ENCODE measurements around the gene PRSS56. TPM values are rescaled to one million over a fixed set of nuclear protein-coding genes. Genes with fewer than 3 reads are reported as not detected.

The PRSS56 gene
- total and polyA plus RNA-seq, 2 donors (not counting 1 experiment from before 2014, with no cell fraction given): not detected

DNA sequence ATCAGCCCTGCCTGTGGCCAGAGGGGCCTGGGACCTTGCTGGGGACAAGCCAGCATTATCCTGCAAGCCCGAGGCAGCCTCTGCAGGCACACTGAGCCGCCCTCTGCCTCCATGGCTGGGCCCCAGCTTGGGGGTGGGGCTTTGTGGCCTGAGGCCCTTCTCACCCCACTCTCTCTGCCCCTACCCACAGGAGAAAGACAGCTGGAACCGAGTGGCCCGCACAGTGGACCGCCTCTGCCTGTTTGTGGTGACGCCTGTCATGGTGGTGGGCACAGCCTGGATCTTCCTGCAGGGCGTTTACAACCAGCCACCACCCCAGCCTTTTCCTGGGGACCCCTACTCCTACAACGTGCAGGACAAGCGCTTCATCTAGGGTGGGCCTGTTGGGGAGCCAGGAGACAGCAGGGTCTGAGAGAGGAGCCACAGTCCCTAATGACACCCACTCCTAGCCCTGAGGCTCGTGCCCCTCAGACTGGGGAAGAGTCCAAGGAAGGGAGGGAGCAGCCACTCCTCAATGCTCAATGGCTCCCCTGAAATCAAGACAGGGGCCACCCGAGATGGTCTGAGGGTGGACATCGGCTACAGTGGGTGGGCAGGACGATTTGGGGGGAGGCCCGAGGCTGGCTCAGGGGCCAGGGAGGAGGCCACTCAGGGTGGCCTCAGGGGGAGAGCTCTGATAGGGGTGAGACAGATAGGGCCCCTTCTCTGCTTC, 14.9 kb downstream of the PRSS56 start:
- H3K9ac ChIP-seq (ENCODE audit: insufficient read depth, low read length): no peak overlapping the region
- no peak overlapping the region for H3K27ac ChIP-seq (ENCODE audit: insufficient read depth, low read length)
- TF ChIP-seq EZH2 (IDR thresholded peaks at IDR 0.05; ENCODE audit: low read length, missing control alignments): no peak
- TF ChIP-seq, protein P1, sequence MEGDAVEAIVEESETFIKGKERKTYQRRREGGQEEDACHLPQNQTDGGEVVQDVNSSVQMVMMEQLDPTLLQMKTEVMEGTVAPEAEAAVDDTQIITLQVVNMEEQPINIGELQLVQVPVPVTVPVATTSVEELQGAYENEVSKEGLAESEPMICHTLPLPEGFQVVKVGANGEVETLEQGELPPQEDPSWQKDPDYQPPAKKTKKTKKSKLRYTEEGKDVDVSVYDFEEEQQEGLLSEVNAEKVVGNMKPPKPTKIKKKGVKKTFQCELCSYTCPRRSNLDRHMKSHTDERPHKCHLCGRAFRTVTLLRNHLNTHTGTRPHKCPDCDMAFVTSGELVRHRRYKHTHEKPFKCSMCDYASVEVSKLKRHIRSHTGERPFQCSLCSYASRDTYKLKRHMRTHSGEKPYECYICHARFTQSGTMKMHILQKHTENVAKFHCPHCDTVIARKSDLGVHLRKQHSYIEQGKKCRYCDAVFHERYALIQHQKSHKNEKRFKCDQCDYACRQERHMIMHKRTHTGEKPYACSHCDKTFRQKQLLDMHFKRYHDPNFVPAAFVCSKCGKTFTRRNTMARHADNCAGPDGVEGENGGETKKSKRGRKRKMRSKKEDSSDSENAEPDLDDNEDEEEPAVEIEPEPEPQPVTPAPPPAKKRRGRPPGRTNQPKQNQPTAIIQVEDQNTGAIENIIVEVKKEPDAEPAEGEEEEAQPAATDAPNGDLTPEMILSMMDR (conservative IDR thresholded peaks at IDR 0.05 in 1 of 2, IDR thresholded peaks at IDR 0.05 in 1 of 2; ENCODE audit: low read depth in 1 of 2, low read length in 2 of 2): no peak
- H3K4me2 ChIP-seq (ENCODE audit: extremely low read depth, insufficient read depth, low read length): no peak overlapping the region
- peaks cover 6% of the 10 kb centered on the region for H3K27me3 ChIP-seq (ENCODE audit: control insufficient read depth, insufficient read depth, low read length)
- no peak for DNase-seq (ENCODE audit: low read depth in 2 of 2)
- no peaks in the 10 kb centered on the region for H3K79me2 ChIP-seq (ENCODE audit: control insufficient read depth, insufficient read depth, low read length)
- H3K4me3 ChIP-seq (replicated peaks in 1 of 4; ENCODE audit: control extremely low read depth in 1 of 4, insufficient read depth in 1 of 4, low read depth in 3 of 4, low read length in 4 of 4): no peak overlapping the region
- no peaks in the 10 kb centered on the region for H4K20me1 ChIP-seq (ENCODE audit: control insufficient read depth, extremely low read depth, insufficient read depth, low read length)
- H3K36me3 ChIP-seq (ENCODE audit: control insufficient read depth, insufficient read depth, low read length): no peaks in the 10 kb centered on the region
- no peaks in the 10 kb centered on the region for H3K9me3 ChIP-seq (ENCODE audit: control insufficient read depth, insufficient read depth, low read depth, low read length)
- no peak overlapping the region for H2AFZ ChIP-seq (ENCODE audit: low read length)
- no peaks in the 10 kb centered on the region for H3K4me1 ChIP-seq (ENCODE audit: control insufficient read depth, extremely low read depth, insufficient read depth, low read length)

DNA sequence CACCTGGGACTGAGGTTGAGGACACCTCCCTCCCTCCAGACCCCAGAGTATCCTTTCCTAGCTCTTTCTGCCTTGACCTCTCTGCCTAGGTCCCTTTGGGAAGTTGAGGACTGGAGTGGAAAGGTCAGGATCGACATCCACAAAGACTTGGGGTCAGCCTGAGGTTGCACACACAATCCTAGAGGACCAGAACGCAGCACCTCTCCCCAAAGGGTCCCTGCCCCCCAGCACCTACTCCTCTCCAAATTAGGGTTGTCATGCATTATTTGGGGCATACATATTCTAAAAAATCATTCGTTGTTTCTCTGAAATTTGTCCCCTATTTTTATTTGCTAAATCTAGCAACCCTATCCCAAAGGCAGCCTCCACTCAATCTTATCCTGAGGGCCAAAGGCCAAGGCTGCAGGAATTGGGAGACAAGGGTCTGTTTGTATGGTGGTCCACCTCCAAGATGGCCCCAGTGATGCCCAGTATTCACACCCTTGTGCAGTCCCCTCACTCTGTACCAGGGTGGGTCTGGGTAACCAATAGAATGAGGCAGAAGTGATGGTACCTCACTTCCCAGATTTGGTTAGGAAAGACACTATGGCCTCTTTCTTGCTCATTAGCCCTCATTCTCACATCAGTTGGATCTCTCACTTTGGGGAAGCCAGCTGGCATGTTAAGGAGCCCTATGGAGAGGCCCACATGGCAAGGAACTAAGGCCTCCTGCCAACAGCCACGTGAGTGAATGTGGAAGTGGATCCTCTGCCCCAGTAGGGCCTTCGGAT, 15.8 kb downstream of the PRSS56 start:
- Histone ChIP-seq H3K36me3 (ENCODE audit: control insufficient read depth, insufficient read depth, low read length) (no peaks in the 10 kb centered on the region), H3K27ac (ENCODE audit: insufficient read depth, low read length) (no peak overlapping the region), H3K79me2 (ENCODE audit: control insufficient read depth, insufficient read depth, low read length) (no peaks in the 10 kb centered on the region), H3K27me3 (ENCODE audit: control insufficient read depth, insufficient read depth, low read length) (peaks cover 6% of the 10 kb centered on the region), H3K9ac (ENCODE audit: insufficient read depth, low read length) (no peak overlapping the region), H3K4me1 (ENCODE audit: control insufficient read depth, extremely low read depth, insufficient read depth, low read length) (no peaks in the 10 kb centered on the region), H4K20me1 (ENCODE audit: control insufficient read depth, extremely low read depth, insufficient read depth, low read length) (no peaks in the 10 kb centered on the region), H3K9me3 (ENCODE audit: control insufficient read depth, insufficient read depth, low read depth, low read length) (no peaks in the 10 kb centered on the region), H3K4me2 (ENCODE audit: extremely low read depth, insufficient read depth, low read length) (no peak overlapping the region), H2AFZ (ENCODE audit: low read length) (no peak overlapping the region), H3K4me3 (replicated peaks in 1 of 4; ENCODE audit: control extremely low read depth in 1 of 4, insufficient read depth in 1 of 4, low read depth in 3 of 4, low read length in 4 of 4) (no peak overlapping the region)
- TF ChIP-seq EZH2 (IDR thresholded peaks at IDR 0.05; ENCODE audit: low read length, missing control alignments): no peak
- TF ChIP-seq, protein P1 (conservative IDR thresholded peaks at IDR 0.05 in 1 of 2, IDR thresholded peaks at IDR 0.05 in 1 of 2; ENCODE audit: low read depth in 1 of 2, low read length in 2 of 2): no peak
- DNase-seq (ENCODE audit: low read depth in 2 of 2): no peak

DNA sequence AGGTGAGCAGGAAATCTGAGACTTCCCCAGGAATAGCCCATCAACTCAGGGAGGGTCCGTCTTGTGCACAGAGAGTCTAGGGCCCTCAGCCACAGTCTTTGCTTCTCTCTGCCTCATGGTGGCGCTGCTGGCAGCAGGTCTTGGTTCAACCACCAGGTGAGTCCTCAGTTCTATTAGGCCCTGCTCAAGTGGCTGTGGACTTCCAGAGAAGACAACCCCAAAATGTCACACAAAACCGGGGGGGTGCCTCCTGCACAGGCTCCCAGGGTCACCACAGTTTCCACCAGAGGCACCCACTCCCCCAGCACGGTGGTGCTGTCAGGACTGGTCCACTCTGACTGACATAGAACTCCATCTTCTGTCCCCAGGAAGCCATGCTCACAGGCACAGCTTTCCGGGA, 16.9 kb downstream of the PRSS56 start:
- Histone ChIP-seq H3K4me3 (replicated peaks in 1 of 4; ENCODE audit: control extremely low read depth in 1 of 4, insufficient read depth in 1 of 4, low read depth in 3 of 4, low read length in 4 of 4) (no peak overlapping the region), H2AFZ (ENCODE audit: low read length) (no peak overlapping the region), H4K20me1 (ENCODE audit: control insufficient read depth, extremely low read depth, insufficient read depth, low read length) (no peaks in the 10 kb centered on the region), H3K27me3 (ENCODE audit: control insufficient read depth, insufficient read depth, low read length) (peaks cover 6% of the 10 kb centered on the region), H3K36me3 (ENCODE audit: control insufficient read depth, insufficient read depth, low read length) (no peaks in the 10 kb centered on the region), H3K4me1 (ENCODE audit: control insufficient read depth, extremely low read depth, insufficient read depth, low read length) (no peaks in the 10 kb centered on the region), H3K79me2 (ENCODE audit: control insufficient read depth, insufficient read depth, low read length) (no peaks in the 10 kb centered on the region), H3K9ac (ENCODE audit: insufficient read depth, low read length) (no peak overlapping the region), H3K9me3 (ENCODE audit: control insufficient read depth, insufficient read depth, low read depth, low read length) (no peaks in the 10 kb centered on the region), H3K27ac (ENCODE audit: insufficient read depth, low read length) (no peak overlapping the region), H3K4me2 (ENCODE audit: extremely low read depth, insufficient read depth, low read length) (no peak overlapping the region)
- no peak for DNase-seq (ENCODE audit: low read depth in 2 of 2)
- no peak for TF ChIP-seq EZH2 (IDR thresholded peaks at IDR 0.05; ENCODE audit: low read length, missing control alignments)
- TF ChIP-seq, protein P1 (conservative IDR thresholded peaks at IDR 0.05 in 1 of 2, IDR thresholded peaks at IDR 0.05 in 1 of 2; ENCODE audit: low read depth in 1 of 2, low read length in 2 of 2): peak in 1 of 2 donors; percentile 31

All from fibroblast of lung (primary cell).